Activated naive CD4-positive, alpha-beta T cell treated with anti-CD3 and anti-CD28 coated beads, Interleukin-2, amount 50 U/mL, for 16 hours (primary cell): Measurements from ENCODE around the gene INPP5J.
A peak's percentile ranks its signal among the peaks of the same experiment; 100 is the strongest.
"Not testable (repeated sequence)": the region's sequence is repeated elsewhere in the genome, so short reads cannot be mapped to it uniquely, and the experiment has no call there.

Experiments used
- DNase-seq: peaks from one replicate; pipeline ENCODE4 v3.0.0-alpha.2; 2020

Gene INPP5J

DNA sequence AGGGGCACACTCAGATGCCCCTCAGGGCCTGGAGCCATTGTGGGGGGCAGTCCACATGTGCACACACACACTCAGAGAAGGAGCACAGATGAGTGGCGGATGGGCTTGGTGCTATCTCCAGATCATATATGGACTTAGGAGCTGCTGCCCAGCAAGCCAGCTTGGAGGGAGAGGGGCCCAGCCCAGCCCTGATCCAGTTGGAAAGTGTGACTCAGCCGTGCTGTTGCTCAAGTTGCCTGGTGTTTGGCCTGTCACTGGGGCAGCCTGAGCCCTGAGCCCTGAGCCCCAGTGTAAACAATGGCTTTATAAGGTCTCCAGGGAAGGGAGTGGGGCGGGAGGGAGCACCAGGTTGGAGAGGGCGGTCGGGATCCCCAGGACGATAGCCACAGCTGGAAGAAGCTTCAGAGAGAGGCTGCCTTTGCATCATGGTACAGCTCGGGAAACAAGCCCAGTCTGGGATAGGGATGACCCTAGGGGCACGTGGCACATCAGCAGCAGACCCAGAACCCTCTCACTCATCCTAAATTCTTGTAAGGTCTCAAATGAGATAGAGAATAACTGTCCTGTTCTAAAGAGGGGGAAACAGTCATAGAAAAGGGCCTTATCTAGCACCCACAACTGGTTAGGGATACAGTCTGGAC lies 20.2 kb upstream of the INPP5J start:
- no peak for DNase-seq

- DNase-seq: no peak
Measured at GRCh38 chr22:31103111-31103510, 19.7 kb upstream of the INPP5J start.

DNA sequence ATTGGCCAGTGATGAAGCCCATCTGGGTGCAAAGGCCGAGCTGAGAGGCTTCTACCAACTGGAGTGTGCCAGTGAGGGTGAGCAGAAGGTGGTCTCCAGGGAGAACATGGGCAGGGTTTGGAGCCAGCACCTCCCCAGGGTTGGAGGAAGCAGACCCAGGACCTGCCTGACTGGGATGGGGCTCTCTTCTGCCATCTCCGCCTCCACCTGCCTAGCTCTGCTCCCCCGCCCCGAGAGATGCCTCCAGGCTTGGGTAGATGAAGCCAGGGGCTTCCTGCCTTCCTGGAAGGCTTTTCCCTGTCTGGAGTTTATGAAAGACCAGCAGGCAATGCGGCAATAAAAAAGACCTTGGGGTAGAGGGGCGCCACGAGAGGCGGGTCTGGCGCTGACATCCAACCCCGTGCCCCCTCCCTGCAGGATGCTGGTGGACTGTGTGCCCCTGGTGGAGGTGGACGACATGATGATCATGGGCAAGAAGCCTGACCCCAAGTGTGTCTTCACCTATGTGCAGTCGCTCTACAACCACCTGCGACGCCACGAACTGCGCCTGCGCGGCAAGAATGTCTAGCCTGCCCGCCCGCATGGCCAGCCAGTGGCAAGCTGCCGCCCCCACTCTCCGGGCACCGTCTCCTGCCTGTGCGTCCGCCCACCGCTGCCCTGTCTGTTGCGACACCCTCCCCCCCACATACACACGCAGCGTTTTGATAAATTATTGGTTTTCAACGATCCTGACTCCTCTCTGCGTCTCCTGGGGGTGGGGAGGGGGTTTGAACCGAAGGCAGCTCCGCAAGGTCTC lies 18.7 kb upstream of the INPP5J start:
- no peak for DNase-seq

DNA sequence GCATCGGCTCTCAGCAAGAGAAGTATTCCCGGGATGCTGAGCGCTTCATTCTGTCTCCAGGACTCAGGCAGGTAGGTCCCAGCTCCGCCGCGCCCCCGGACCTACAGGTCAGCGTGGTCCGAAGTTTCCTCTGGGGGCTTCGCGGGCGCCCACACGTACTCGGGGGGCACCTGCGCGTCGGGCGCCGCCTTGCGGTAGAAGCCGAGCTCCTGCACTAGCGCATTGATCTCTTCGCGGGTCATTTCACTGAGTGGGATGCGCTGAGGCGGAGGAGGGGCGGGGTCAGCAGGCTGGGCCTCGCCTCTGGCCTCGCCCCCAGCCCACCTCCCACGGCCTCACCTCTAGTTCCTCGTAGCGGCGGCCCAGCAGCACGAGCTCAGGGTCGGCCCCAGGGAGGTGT lies 17.9 kb upstream of the INPP5J start:
- no peak for DNase-seq

DNA sequence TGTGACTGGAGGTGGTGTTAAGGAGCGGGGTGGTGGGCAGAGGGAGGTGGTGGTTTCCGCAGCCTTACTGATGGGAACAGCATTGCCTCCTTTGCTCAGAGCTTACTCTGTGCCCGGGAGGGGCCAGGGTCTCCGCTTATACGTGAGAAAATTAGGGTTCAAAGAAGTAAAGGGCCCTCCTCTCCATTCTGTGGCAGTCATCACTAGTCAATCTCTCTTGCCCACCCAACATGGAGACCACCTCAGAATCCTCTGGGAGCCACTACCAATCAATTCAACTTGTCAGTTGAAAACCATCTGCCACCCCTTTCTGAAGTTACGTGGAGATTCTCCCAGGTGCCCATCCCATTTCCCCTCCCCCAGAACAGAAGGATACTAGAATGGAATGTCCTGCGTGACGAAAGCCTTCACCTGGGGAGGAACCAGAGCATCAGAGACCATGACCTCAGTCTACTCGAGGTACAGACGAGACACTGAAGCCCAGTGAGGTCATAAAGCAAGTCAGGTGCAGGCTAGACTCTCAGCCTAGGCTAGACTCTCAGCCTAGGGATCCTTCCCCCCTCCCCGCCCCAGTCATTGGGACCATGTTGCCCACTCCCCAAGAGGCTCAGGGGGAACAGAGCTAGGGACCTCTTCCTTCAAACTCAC lies 17.4 kb upstream of the INPP5J start:
- DNase-seq: no peak

DNA sequence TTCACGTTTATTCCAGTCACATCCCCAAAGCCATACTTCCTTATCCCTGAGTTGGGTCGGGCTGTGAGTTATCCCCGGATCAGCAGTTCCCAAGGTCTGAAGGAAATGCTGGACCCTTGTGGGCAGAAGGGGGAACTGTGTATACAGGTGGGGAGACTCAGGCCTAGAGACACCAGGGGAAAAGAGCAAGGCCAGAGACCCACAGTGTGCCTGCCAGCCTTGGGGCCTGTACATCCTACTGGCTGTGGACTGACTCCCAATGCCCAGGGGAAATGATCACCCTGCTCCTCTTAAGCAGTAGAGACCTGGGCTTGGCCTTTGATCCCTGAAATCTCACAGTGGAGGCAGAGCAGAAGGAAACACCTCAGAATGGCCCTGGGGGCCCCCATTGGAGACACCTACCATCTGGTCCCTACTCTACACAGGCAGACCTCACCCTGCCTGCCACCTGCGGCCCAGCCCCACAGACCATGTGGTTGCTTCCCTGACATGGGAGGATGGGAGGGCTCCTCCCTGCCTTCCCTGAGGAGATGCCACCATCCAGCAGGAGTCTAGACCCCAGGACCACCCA lies 16.7 kb upstream of the INPP5J start:
- DNase-seq: no peak

DNA sequence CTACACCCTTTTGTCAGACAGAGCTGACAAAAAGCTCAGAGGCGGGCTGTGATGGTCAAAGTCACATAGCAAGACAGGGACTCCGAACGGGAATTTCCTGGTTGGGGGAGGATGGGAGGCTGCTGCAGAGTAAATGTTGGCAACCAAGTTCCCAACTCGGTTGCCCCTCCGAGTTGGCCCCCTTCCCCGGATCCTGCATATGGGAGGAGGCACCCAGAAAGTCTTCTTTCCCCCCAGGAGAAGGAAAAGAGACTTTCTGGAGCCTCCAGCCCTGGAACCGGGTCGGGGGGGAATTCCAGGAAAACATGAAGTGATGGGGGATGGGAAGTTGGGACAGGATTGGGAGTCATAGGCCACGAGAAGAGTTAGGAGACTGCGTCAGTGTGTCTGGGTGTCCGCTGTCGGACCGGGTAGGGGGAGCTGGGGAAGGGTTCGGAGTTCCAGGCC lies 16.0 kb upstream of the INPP5J start:
- no peak for DNase-seq

DNA sequence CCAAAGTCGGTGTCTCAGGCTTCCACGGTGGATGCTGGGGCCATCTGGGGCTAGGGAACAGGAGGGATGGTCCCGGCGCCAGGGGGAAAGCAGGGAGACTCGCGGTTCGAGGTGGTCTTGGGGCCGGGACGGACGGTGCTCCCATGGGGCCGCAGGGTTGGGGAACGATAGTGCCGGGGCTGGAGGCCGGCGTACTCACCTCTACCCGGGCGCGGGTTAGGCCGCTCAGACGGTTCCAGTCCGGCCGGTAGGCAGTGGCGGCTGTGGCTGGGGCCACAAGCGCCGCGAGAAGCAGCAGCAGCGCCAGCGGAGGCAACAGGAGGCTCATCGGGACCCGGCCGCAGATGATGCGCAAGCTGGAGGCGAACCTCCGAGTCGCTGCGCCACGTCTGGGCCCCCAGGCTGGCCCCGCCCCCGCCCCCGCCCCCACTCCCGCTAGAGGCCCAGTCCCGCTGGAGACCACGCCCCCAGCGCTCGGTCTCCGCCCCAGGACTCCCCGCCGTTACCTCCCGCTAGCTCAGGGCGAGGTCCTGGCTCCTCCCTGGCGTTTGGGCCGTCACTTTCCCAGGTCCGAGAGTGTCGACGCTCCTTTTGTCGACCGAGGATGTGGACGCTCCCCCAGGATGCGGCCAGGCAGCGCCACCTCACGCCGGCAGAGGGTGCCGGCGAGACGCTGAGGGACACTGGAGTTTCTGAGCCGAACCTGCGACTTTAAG lies 15.4 kb upstream of the INPP5J start, which contains the start of gene SELENOM:
SELENOM (minus strand) TSS at position 391 of the 716 bp plus-strand sequence; CDS start at position 328, 63 bp downstream.
- peak; percentile 87 for DNase-seq

DNA sequence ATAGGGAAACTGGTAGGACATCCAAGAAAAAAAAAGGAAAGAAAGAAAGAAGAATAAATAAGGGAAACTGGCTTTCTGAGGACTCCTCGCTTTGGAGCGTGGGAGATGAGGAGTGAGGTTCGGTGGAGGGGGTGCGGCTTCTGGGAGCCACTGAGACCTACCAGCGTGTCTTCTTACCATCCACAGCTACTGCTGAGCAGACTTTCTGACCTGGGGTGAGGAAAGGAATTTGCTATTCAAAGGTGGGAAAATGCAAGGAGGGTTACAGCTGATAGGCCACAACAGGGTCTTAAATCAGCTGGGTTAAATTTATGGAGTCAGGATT lies 14.9 kb upstream of the INPP5J start:
- no peak for DNase-seq

DNA sequence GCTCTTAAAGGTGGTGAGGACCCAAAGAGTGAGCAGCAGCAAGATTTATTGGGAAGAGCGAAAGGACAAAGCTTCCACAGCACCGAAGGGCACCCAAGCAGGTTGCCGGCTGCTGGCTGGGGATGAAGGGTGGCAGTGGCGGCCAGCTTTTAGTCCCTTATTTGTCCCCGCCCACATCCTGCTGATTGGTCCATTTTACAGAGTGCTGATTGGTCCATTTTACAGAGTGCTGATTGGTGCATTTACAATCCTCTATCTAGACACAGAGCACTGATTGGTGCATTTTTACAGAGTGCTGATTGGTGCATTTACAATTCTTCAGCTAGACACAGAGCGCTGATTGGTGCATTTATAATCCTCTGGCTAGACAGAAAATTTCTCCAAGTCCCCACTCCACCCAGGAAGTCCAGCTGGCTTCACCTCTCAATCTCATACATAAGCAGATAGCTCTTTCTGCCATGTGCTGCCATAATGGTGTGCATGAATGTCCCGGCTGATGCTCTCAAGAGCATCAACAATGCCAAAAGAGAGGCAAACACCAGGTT lies 10.1 kb upstream of the INPP5J start:
- not testable (repeated sequence) for DNase-seq

DNA sequence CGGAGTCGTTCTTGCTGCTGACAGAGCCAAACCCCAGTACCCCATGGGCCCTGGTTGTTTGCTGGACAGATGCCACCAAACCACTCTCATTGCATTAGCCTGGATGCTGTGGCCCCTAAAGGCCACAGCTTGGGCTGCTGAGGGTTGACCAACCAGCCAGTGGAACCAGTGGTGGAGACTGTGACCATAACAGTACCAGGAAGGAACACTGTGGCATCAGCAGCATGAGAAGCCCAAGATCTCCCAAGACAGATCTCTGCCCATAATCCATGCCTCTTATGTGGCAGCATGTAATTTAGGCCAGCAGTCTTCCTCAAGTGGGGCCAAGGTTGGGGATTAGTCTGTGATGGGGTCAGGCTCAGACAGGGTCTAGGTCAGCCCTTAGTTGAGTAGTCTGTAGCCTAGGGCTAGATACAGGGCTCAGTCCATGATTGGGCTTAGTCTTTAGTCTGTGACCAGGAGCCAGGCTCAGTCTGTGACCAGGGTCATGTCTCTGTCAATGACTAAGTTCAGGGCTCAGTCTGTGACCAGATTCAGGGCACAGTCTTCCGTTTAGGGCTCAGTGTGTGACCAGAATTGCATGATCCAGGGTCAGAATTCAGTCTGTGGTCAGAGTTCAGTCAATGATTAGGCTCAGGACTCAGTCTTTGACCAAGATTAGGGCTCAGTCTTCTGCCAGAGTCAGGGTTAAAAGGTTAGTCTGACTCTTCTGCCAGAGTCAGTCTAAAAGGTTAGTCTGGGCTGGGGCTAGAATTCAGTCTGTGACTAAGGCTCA lies 4.5 kb upstream of the INPP5J start:
- DNase-seq: no peak

- no peak for DNase-seq
Measured at GRCh38 chr22:31119026-31119717, 3.6 kb upstream of the INPP5J start.

DNA sequence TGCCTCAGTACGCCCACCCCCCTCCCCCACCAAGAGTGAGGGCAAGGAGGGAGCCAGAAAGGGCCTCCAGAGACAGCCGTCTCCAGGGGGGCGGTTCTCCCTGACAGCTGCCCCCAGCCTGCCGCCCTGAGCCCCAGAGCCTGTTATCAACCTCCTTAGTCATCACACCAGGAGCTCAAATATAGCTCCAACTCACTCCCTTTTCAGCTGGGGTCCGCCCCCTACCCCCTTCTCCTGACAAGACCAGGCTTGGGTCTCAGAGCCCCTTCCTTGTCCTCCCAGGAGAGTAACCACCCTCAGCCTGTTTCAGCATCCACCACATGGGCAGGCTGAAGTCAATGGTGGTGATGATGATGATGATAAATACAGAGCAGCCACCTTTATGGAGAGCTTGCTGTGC lies 2.5 kb upstream of the INPP5J start:
- DNase-seq: no peak

DNA sequence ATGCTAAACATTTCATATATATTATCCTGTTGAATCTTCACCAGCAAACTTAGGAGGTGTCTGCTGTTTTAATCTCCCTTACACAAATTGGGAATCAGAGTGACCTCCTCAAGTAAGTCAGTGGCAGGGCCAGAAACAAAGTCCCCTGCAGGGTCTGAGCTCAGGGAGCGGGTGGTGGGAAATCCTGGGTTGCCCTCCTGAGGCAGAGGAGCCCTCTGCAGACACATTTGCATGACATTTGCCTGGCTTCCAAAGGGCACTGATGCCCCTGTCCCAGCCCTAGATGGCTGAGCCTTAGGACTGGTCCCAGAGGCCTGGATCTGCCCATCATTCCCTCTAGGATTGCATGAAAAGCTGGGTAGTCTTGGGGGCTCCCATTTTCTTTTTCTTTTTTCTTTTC lies 2.1 kb upstream of the INPP5J start:
- no peak for DNase-seq

- no peak for DNase-seq
Measured at GRCh38 chr22:31121403-31121802, 1.4 kb upstream of the INPP5J start.

GRCh38 chr22:31122196-31122531 lies 602 bp upstream of the INPP5J start:
- DNase-seq: no peak

DNA sequence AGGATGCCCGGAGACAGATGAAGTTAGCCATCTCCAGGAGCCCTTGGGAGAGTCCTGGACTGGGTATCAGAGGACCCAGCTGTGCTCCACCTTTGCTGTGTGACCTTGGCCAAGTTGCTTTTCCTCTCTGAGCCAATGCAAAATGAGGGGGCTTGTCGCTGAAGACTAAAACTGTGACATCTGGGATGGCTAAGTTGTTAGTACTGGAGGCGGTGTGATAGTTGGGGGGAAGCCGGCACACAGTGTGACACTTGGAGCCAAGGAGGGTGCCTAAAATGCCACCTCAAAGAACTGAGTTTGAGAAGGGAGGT lies 481 bp downstream of the INPP5J start:
- no peak for DNase-seq

GRCh38 chr22:31124290-31124689 lies 1.5 kb downstream of the INPP5J start:
- DNase-seq: no peak

GRCh38 chr22:31124811-31125465 lies 2.2 kb downstream of the INPP5J start:
- no peak for DNase-seq

DNA sequence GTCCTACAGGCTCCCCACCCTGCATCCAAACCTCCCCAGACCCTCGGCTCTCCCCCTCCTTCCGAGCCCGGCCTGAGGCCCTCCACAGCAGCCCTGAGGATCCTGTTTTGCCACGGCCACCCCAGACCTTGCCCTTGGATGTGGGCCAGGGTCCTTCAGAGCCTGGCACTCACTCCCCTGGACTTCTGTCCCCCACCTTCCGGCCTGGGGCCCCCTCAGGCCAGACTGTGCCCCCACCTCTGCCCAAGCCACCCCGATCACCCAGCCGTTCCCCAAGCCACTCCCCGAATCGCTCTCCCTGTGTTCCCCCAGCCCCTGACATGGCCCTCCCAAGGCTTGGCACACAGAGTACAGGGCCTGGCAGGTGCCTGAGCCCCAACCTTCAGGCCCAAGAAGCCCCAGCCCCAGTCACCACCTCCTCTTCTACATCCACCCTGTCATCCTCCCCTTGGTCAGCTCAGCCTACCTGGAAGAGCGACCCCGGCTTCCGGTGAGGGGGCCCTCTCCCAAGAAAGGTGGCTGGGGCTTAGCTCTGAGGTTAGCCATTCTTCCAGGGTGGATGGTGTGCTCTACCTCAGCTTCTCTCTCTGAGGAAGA lies 2.9 kb downstream of the INPP5J start:
- no peak for DNase-seq
